Measurements from ENCODE around the gene EFS. TPM values are rescaled to one million over a fixed set of nuclear protein-coding genes. Genes with fewer than 3 reads are reported as not detected.

Gene EFS
- total and polyA plus RNA-seq, 10 of the 15 experiments (the other 5 are each of a cell fraction or from before 2014, with no cell fraction given), result 0.08 TPM; not detected in 9

DNA sequence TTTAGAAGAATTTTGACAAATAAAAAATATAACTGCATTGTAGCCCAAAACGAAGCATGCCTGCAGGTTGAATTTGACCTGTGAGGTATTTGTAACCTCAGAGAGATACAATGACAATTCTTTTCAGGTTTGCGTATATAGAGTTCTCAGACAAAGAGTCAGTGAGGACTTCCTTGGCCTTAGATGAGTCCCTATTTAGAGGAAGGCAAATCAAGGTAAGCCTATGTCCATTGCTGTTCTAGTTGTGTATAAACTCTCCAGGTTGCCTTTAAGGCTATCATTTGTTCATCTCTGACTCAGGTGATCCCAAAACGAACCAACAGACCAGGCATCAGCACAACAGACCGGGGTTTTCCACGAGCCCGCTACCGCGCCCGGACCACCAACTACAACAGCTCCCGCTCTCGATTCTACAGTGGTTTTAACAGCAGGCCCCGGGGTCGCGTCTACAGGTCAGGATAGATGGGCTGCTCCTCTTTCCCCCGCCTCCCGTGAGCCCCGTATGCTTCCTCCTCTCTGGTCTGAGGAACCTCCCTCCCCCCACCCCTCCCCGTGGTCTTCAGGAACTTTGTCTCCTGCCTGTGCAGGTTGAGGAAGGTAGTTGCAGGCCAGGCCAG, 41.0 kb downstream of the EFS start:
- H3K27ac ChIP-seq (ENCODE audit: control insufficient read depth, insufficient read depth), result no peak overlapping the region
- in situ Hi-C loops (cut with MboI) (loop anchor here (5.0 to 25.0 kb wide), 2 partner anchors 233 to 788 kb away; partner anchors contain the start of genes DCAF11, NRL and THTPA), intact Hi-C loops (cut with micrococcal nuclease; ENCODE audit: unreplicated experiment) (loop anchor here (5.0 kb wide), 2 partner anchors 143 to 233 kb away; partner anchors contain the start of genes NGDN and THTPA)
- DNase-seq (ENCODE audit: low read depth, low spot score) (no peak), FAIRE-seq (no peak), ATAC-seq (no peak)
- H3K36me3 ChIP-seq (ENCODE audit: control insufficient read depth in 2 of 2, insufficient read depth in 2 of 2, low read length in 1 of 2), result peaks cover 10 to 18% of the 10 kb centered on the region in 2 experiments
- 94% methylated on average over 18 of the region's 18 CpGs for WGBS (ENCODE audit: insufficient coverage, insufficient replicate concordance, low lambda C conversion rate, missing lambda C conversion rate)
- no peak for TF ChIP-seq BHLHE40 (IDR thresholded peaks at IDR 0.05; ENCODE audit: borderline replicate concordance in 1 of 2, low read depth in 2 of 2, low read length in 1 of 2)
- no peak for TF ChIP-seq ZNF207 (IDR thresholded peaks at IDR 0.05; ENCODE audit: borderline replicate concordance)
- no peak for TF ChIP-seq DPF2 (IDR thresholded peaks at IDR 0.05)
- no peak overlapping the region; the same call in 1 of the 2 replicates for H3K4me3 ChIP-seq
- no peaks in the 10 kb centered on the region; the same call in 1 of the 2 replicates for H4K20me1 ChIP-seq (ENCODE audit: control insufficient read depth, insufficient read depth)
- ChIA-PET RAD21 (ENCODE audit: unreplicated experiment) (interaction anchor here (1.3 to 4.1 kb wide), 2 partner anchors 20 to 28 kb away, joined by 3 to 103 read pairs; partner anchors contain the start of genes BCL2L2 and PPP1R3E), SMC1A (ENCODE audit: uncharacterized antibody, unreplicated experiment) (interaction anchor here (1.0 to 3.5 kb wide), 3 partner anchors 11 to 59 kb away, joined by 3 to 13 read pairs (median 3); no protein-coding TSS in a partner anchor), POLR2A (interaction anchor here (0.6 to 6.3 kb wide), 4 partner anchors 17 to 578 kb away, joined by 3 to 98 read pairs (median 30); partner anchors contain the start of genes BCL2L2 and PPP1R3E), CTCF (interaction anchor here (1.1 to 7.2 kb wide), 6 partner anchors 22 to 236 kb away, joined by 3 to 77 read pairs (median 16); partner anchors contain the start of gene PPP1R3E)
- BruUV-seq (replicated peaks), result no TSS peak
- no peak overlapping the region for H3K9ac ChIP-seq (ENCODE audit: control insufficient read depth, insufficient read depth, low read length)
- H3K4me2 ChIP-seq (ENCODE audit: control insufficient read depth, insufficient read depth), result peak overlapping the region; percentile 14; the same call in 1 of the 2 replicates
- no peaks in the 10 kb centered on the region for H3K27me3 ChIP-seq (replicated peaks in 1 of 2; ENCODE audit: control insufficient read depth in 2 of 2, insufficient read depth in 2 of 2, low read length in 1 of 2)
- peaks cover 13% of the 10 kb centered on the region for H3K4me1 ChIP-seq (ENCODE audit: control insufficient read depth, insufficient read depth, low read length)
- peaks cover 23% of the 10 kb centered on the region for H3K79me2 ChIP-seq (ENCODE audit: control insufficient read depth, insufficient read depth, low read length)
- H2AFZ ChIP-seq (ENCODE audit: control insufficient read depth, low read depth, low read length), result no peak overlapping the region
- no peaks in the 10 kb centered on the region for H3K9me3 ChIP-seq (replicated peaks; ENCODE audit: control insufficient read depth, insufficient read depth, low read length)
